Stimulated activated effector memory CD8-positive, alpha-beta T cell treated with anti-CD3 and anti-CD28 coated beads, Interleukin-12 subunit alpha, Interleukin-12 subunit beta, amount 100 ng/mL, for 72 hours (primary cell): ENCODE measurements around the gene ARHGEF10L.

Experiments used
- ATAC-seq: fragments of 150-1000 bp; cut with Tn5 transposase; 2 replicates; pipeline ENCODE4 v1.10.0; 2021
- DNase-seq, 2 donors: peaks; one replicate each; pipeline ENCODE4 v3.0.0; 2021 to 2022; ENCODE audit warnings: low spot score in 2 of 2
- H3K27ac Mint-ChIP-seq: one replicate; pipeline ENCODE4 v1.8.0; 2022; ENCODE audit warnings: mild to moderate bottlenecking, mixed read lengths
- H3K36me3 Mint-ChIP-seq: one replicate; pipeline ENCODE4 v1.8.0; 2022; ENCODE audit warnings: mild to moderate bottlenecking, mixed read lengths
- H3K4me1 Mint-ChIP-seq: one replicate; pipeline ENCODE4 v1.8.0; 2022; ENCODE audit warnings: mixed read lengths
- H3K4me3 Mint-ChIP-seq: one replicate; pipeline ENCODE4 v1.8.0; 2022; ENCODE audit warnings: mild to moderate bottlenecking, mixed read lengths
- H3K9me3 Mint-ChIP-seq: one replicate; pipeline ENCODE4 v1.8.0; 2022; ENCODE audit warnings: mixed read lengths

The ARHGEF10L gene

GRCh38 chr1:17725811-17726582 lies 186.5 kb downstream of the ARHGEF10L start:
- Mint-ChIP-seq H3K4me3 (no peak overlapping the region), H3K9me3 (no peaks in the 10 kb centered on the region), H3K4me1 (no peaks in the 10 kb centered on the region), H3K27ac (no peak overlapping the region), H3K36me3 (no peaks in the 10 kb centered on the region)
- ATAC-seq, result peak; percentile 22
- no peak for DNase-seq

- H3K27ac Mint-ChIP-seq, result no peak overlapping the region
- no peaks in the 10 kb centered on the region for H3K36me3 Mint-ChIP-seq
- H3K4me1 Mint-ChIP-seq, result no peaks in the 10 kb centered on the region
- ATAC-seq (no peak), DNase-seq (no peak)
- no peak overlapping the region for H3K4me3 Mint-ChIP-seq
- H3K9me3 Mint-ChIP-seq, result no peaks in the 10 kb centered on the region
These were observed 188.7 kb downstream of the ARHGEF10L start for GRCh38 chr1:17728123-17728712.

- ATAC-seq (no peak), DNase-seq (no peak)
- no peaks in the 10 kb centered on the region for H3K4me1 Mint-ChIP-seq
- H3K27ac Mint-ChIP-seq, result no peak overlapping the region
- no peak overlapping the region for H3K4me3 Mint-ChIP-seq
- H3K36me3 Mint-ChIP-seq, result no peaks in the 10 kb centered on the region
- no peaks in the 10 kb centered on the region for H3K9me3 Mint-ChIP-seq
These were observed 189.8 kb downstream of the ARHGEF10L start for GRCh38 chr1:17729248-17729647.

- Mint-ChIP-seq H3K36me3 (no peaks in the 10 kb centered on the region), H3K4me3 (no peak overlapping the region), H3K4me1 (no peaks in the 10 kb centered on the region), H3K9me3 (no peaks in the 10 kb centered on the region), H3K27ac (no peak overlapping the region)
- no peak for DNase-seq
- no peak for ATAC-seq
These were observed 190.4 kb downstream of the ARHGEF10L start for GRCh38 chr1:17729909-17730308.

- H3K4me3 Mint-ChIP-seq, result no peak overlapping the region
- H3K4me1 Mint-ChIP-seq, result no peaks in the 10 kb centered on the region
- ATAC-seq (no peak), DNase-seq (no peak)
- H3K9me3 Mint-ChIP-seq, result no peaks in the 10 kb centered on the region
- no peak overlapping the region for H3K27ac Mint-ChIP-seq
- no peaks in the 10 kb centered on the region for H3K36me3 Mint-ChIP-seq
These were observed 192.0 kb downstream of the ARHGEF10L start for GRCh38 chr1:17731460-17731859.

- Mint-ChIP-seq H3K9me3 (no peaks in the 10 kb centered on the region), H3K4me1 (no peaks in the 10 kb centered on the region), H3K4me3 (no peak overlapping the region), H3K27ac (no peak overlapping the region), H3K36me3 (no peaks in the 10 kb centered on the region)
- ATAC-seq (no peak), DNase-seq (no peak)
These were observed 193.0 kb downstream of the ARHGEF10L start for GRCh38 chr1:17732475-17732874.

- DNase-seq (no peak), ATAC-seq (no peak)
- H3K27ac Mint-ChIP-seq, result no peak overlapping the region
- no peaks in the 10 kb centered on the region for H3K36me3 Mint-ChIP-seq
- H3K9me3 Mint-ChIP-seq, result no peaks in the 10 kb centered on the region
- no peak overlapping the region for H3K4me3 Mint-ChIP-seq
- no peaks in the 10 kb centered on the region for H3K4me1 Mint-ChIP-seq
These were observed 194.2 kb downstream of the ARHGEF10L start for GRCh38 chr1:17733661-17734060.

- no peaks in the 10 kb centered on the region for H3K9me3 Mint-ChIP-seq
- no peaks in the 10 kb centered on the region for H3K36me3 Mint-ChIP-seq
- DNase-seq (no peak), ATAC-seq (no peak)
- H3K27ac Mint-ChIP-seq, result no peak overlapping the region
- no peaks in the 10 kb centered on the region for H3K4me1 Mint-ChIP-seq
- H3K4me3 Mint-ChIP-seq, result no peak overlapping the region
These were observed 195.1 kb downstream of the ARHGEF10L start for GRCh38 chr1:17734609-17735008.

GRCh38 chr1:17735348-17735747 lies 195.8 kb downstream of the ARHGEF10L start:
- ATAC-seq (no peak), DNase-seq (no peak)
- Mint-ChIP-seq H3K4me3 (no peak overlapping the region), H3K27ac (no peak overlapping the region), H3K9me3 (no peaks in the 10 kb centered on the region), H3K4me1 (no peaks in the 10 kb centered on the region), H3K36me3 (no peaks in the 10 kb centered on the region)

- no peak overlapping the region for H3K4me3 Mint-ChIP-seq
- no peak overlapping the region for H3K27ac Mint-ChIP-seq
- no peaks in the 10 kb centered on the region for H3K36me3 Mint-ChIP-seq
- ATAC-seq (no peak), DNase-seq (no peak)
- no peaks in the 10 kb centered on the region for H3K4me1 Mint-ChIP-seq
- H3K9me3 Mint-ChIP-seq, result no peaks in the 10 kb centered on the region
These were observed 196.3 kb downstream of the ARHGEF10L start for GRCh38 chr1:17735793-17736192.

- no peaks in the 10 kb centered on the region for H3K4me1 Mint-ChIP-seq
- ATAC-seq (no peak), DNase-seq (no peak)
- H3K9me3 Mint-ChIP-seq, result no peaks in the 10 kb centered on the region
- no peak overlapping the region for H3K27ac Mint-ChIP-seq
- no peaks in the 10 kb centered on the region for H3K36me3 Mint-ChIP-seq
- no peak overlapping the region for H3K4me3 Mint-ChIP-seq
These were observed 197.1 kb downstream of the ARHGEF10L start for GRCh38 chr1:17736625-17737024.

GRCh38 chr1:17739050-17739449 lies 199.6 kb downstream of the ARHGEF10L start:
- H3K4me3 Mint-ChIP-seq, result no peak overlapping the region
- ATAC-seq, result no peak
- H3K4me1 Mint-ChIP-seq, result no peaks in the 10 kb centered on the region
- no peak for DNase-seq
- H3K27ac Mint-ChIP-seq, result no peak overlapping the region
- H3K9me3 Mint-ChIP-seq, result no peaks in the 10 kb centered on the region
- H3K36me3 Mint-ChIP-seq, result no peaks in the 10 kb centered on the region

GRCh38 chr1:17741052-17741451 lies 201.6 kb downstream of the ARHGEF10L start:
- H3K27ac Mint-ChIP-seq, result no peak overlapping the region
- H3K9me3 Mint-ChIP-seq, result no peaks in the 10 kb centered on the region
- no peaks in the 10 kb centered on the region for H3K4me1 Mint-ChIP-seq
- ATAC-seq, result no peak
- no peak for DNase-seq
- no peak overlapping the region for H3K4me3 Mint-ChIP-seq
- no peaks in the 10 kb centered on the region for H3K36me3 Mint-ChIP-seq

- no peaks in the 10 kb centered on the region for H3K4me1 Mint-ChIP-seq
- DNase-seq (no peak), ATAC-seq (no peak)
- H3K9me3 Mint-ChIP-seq, result no peaks in the 10 kb centered on the region
- no peaks in the 10 kb centered on the region for H3K36me3 Mint-ChIP-seq
- H3K27ac Mint-ChIP-seq, result no peak overlapping the region
- H3K4me3 Mint-ChIP-seq, result no peak overlapping the region
These were observed 203.1 kb downstream of the ARHGEF10L start for GRCh38 chr1:17742583-17742982.

GRCh38 chr1:17743008-17743647 lies 203.6 kb downstream of the ARHGEF10L start:
- no peak for ATAC-seq

GRCh38 chr1:17743925-17744324 lies 204.4 kb downstream of the ARHGEF10L start:
- ATAC-seq, result no peak
- DNase-seq, result no peak
- Mint-ChIP-seq H3K4me3 (no peak overlapping the region), H3K27ac (no peak overlapping the region), H3K9me3 (no peaks in the 10 kb centered on the region), H3K36me3 (no peaks in the 10 kb centered on the region), H3K4me1 (no peaks in the 10 kb centered on the region)

More at GRCh38 chr1:17743008-17743647, 203.6 kb downstream of the ARHGEF10L start:
- no peaks in the 10 kb centered on the region for H3K4me1 Mint-ChIP-seq
- no peaks in the 10 kb centered on the region for H3K36me3 Mint-ChIP-seq
- no peak for DNase-seq
- H3K9me3 Mint-ChIP-seq, result no peaks in the 10 kb centered on the region
- no peak overlapping the region for H3K27ac Mint-ChIP-seq
- H3K4me3 Mint-ChIP-seq, result no peak overlapping the region
